B cell (primary cell): ENCODE results near the gene LPIN2. TPM values are rescaled to one million over a fixed set of nuclear protein-coding genes. Genes with fewer than 3 reads are reported as not detected.

ENCODE experiments used
- ATAC-seq: fragments of 200-7000 bp; cut with Tn5 transposase; one replicate; pipeline ENCODE4 v1.10.0; 2021; ENCODE audit warnings: low read depth, mild to moderate bottlenecking, moderate number of reproducible peaks, moderate library complexity
- CTCF ChIA-PET: fragments of 350-600 bp; sonication (Branson Sonifier 250); formaldehyde crosslinking; loops from one replicate; lab custom pipeline; 2021; ENCODE audit warnings: antibody characterized with exemption, inconsistent platforms; lab: Charles Lee
- POLR2A ChIA-PET: fragments of 350-600 bp; sonication (Branson Sonifier 250); formaldehyde crosslinking; loops from one replicate; lab custom pipeline; 2021; ENCODE audit warnings: antibody characterized with exemption; lab: Charles Lee
- DNase-seq: peaks from one replicate; pipeline ENCODE4 v3.0.0; 2013
- H2AFZ ChIP-seq: 2 replicates; pipeline ENCODE4 v1.6.1; 2012; ENCODE audit warnings: mild to moderate bottlenecking, low read depth, low read length; ENCODE audit not compliant: insufficient read depth, poor library complexity, severe bottlenecking
- H3K27ac ChIP-seq, 2 donors: 1 replicate in 1 of 2; 2 replicates in 1 of 2; pipeline ENCODE4 v1.5.1; 2012 to 2013; ENCODE audit warnings: low read length in 2 of 2, mild to moderate bottlenecking in 2 of 2, moderate library complexity in 1 of 2
- H3K27me3 ChIP-seq, 4 experiments: fragments of 200-600 bp in 1 of 4; sonication (generic) in 1 of 4; replicated peaks in 1 of 4; 1 replicate in 2 of 4; 2 replicates in 2 of 4; pipeline versions ENCODE4 v1.6.1 to v1.7.0; 2013 to 2016; ENCODE audit warnings: low read length in 3 of 4, mild to moderate bottlenecking in 2 of 4, mixed read lengths in 1 of 4, moderate library complexity in 1 of 4; ENCODE audit not compliant: insufficient read depth in 4 of 4, control insufficient read depth in 3 of 4; ENCODE audit errors: control extremely low read depth in 1 of 4
- H3K36me3 ChIP-seq, 2 experiments: replicated peaks in 1 of 2; 1 replicate in 1 of 2; 2 replicates in 1 of 2; pipeline versions ENCODE4 v1.6.1 to v1.7.1; 2013; ENCODE audit warnings: low read length in 1 of 2; ENCODE audit not compliant: insufficient read depth in 2 of 2, control insufficient read depth in 1 of 2; ENCODE audit errors: control extremely low read depth in 1 of 2, extremely low read depth in 1 of 2
- H3K4me1 ChIP-seq, 2 donors: fragments of 200-600 bp in 1 of 2; sonication (generic) in 1 of 2; 1 replicate in 1 of 2; 2 replicates in 1 of 2; pipeline versions ENCODE4 v1.5.1 to v1.6.1; 2013 to 2017; ENCODE audit warnings: low read length in 2 of 2; ENCODE audit not compliant: control insufficient read depth in 2 of 2, insufficient read depth in 2 of 2
- H3K4me2 ChIP-seq: replicated peaks from 2 replicates; pipeline ENCODE3; 2012; ENCODE audit warnings: mild to moderate bottlenecking, low read depth, low read length; ENCODE audit not compliant: poor library complexity, severe bottlenecking
- H3K4me3 ChIP-seq, 5 experiments: fragments of 200-600 bp in 1 of 5; sonication (generic) in 1 of 5; 1 replicate in 3 of 5; 2 replicates in 2 of 5; pipeline versions ENCODE4 v1.5.1 to v1.7.0; 2011 to 2016; ENCODE audit warnings: low read length in 4 of 5, mild to moderate bottlenecking in 4 of 5, low read depth in 2 of 5, control low read depth in 1 of 5, moderate library complexity in 1 of 5; ENCODE audit not compliant: insufficient read depth in 1 of 5; ENCODE audit errors: control extremely low read depth in 1 of 5, extremely low read depth in 1 of 5
- H3K79me2 ChIP-seq: fragments of 200-600 bp; sonication (generic); one replicate; pipeline ENCODE4 v1.6.0; 2016; ENCODE audit warnings: low read length; ENCODE audit not compliant: control insufficient read depth, insufficient read depth
- H3K9ac ChIP-seq: fragments of 200-600 bp; sonication (generic); 2 replicates; pipeline ENCODE4 v1.6.1; 2017; ENCODE audit warnings: mild to moderate bottlenecking, low read length, moderate library complexity
- H3K9me3 ChIP-seq, 3 donors: one replicate each; pipeline versions ENCODE4 v1.6.1 to v1.7.1; 2013; ENCODE audit warnings: low read length in 2 of 3; ENCODE audit not compliant: control insufficient read depth in 2 of 3, insufficient read depth in 1 of 3; ENCODE audit errors: control extremely low read depth in 1 of 3
- H4K20me1 ChIP-seq: 2 replicates; pipeline ENCODE4 v1.6.0; 2012; ENCODE audit warnings: mild to moderate bottlenecking, low read length; ENCODE audit not compliant: insufficient read depth, control insufficient read depth, poor library complexity, severe bottlenecking
- H3K27ac Mint-ChIP-seq: one replicate; pipeline ENCODE4 v1.8.0; 2021; ENCODE audit warnings: mixed read lengths
- H3K27me3 Mint-ChIP-seq: one replicate; pipeline ENCODE4 v1.8.0; 2021; ENCODE audit warnings: mixed read lengths
- H3K4me1 Mint-ChIP-seq: one replicate; pipeline ENCODE4 v1.8.0; 2021; ENCODE audit warnings: mixed read lengths
- H3K4me3 Mint-ChIP-seq: one replicate; pipeline ENCODE4 v1.8.0; 2021; ENCODE audit warnings: mixed read lengths
- H3K9me3 Mint-ChIP-seq: one replicate; pipeline ENCODE4 v1.8.0; 2022; ENCODE audit warnings: mixed read lengths; ENCODE audit not compliant: insufficient read depth
- EZH2 ChIP-seq: IDR thresholded peaks from 2 replicates; pipeline ENCODE4 v1.6.1; 2012; ENCODE audit warnings: borderline replicate concordance, low read depth, mild to moderate bottlenecking, moderate library complexity, low read length; ENCODE audit not compliant: insufficient read depth, poor library complexity, severe bottlenecking
- WGBS: methylation state at CpG from one replicate; pipeline ENCODE4 v1.1.5; 2013; ENCODE audit warnings: missing lambda C conversion rate; ENCODE audit not compliant: insufficient coverage; 5-methylcytosine and 5-hydroxymethylcytosine counted together
- intact Hi-C: fragments of 100-400 bp; cut with micrococcal nuclease; formaldehyde crosslinking; loops from one replicate; pipeline ENCODE4 v1.10.0; 2022
- polyA plus RNA-seq: library from polyadenylated mRNA; depleted of rRNA; stranded (reverse); fragments of >200 nt; gene quantifications from 2 replicates; pipeline ENCODE4 v1.2.3, GENCODE V29; 2012
- total RNA-seq, 2 donors: library from RNA; stranded (reverse); fragments of 120-200 nt in 1 of 2; gene quantifications; 1 replicate in 1 of 2; 2 replicates in 1 of 2; pipeline versions ENCODE4 v1.2.3 to v1.2.4, GENCODE V29; 2013 to 2022
- TF ChIP-seq, protein P1 (sequence below): fragments of 200-600 bp; IDR thresholded peaks from one replicate; pipeline ENCODE4 v1.8.0; 2022; ENCODE audit warnings: antibody characterized with exemption, mild to moderate bottlenecking

The LPIN2 gene
- total and polyA plus RNA-seq, 2 donors (not counting 1 experiment from before 2014, with no cell fraction given): 8.0 to 31.0 TPM

- H3K27me3 ChIP-seq: no peaks in the 10 kb centered on the region
- no peaks in the 10 kb centered on the region for H3K79me2 ChIP-seq
- ATAC-seq (no peak), DNase-seq (no peak)
- CTCF ChIA-PET: no interaction called here
- TF ChIP-seq EZH2: no peak
- TF ChIP-seq, protein P1, sequence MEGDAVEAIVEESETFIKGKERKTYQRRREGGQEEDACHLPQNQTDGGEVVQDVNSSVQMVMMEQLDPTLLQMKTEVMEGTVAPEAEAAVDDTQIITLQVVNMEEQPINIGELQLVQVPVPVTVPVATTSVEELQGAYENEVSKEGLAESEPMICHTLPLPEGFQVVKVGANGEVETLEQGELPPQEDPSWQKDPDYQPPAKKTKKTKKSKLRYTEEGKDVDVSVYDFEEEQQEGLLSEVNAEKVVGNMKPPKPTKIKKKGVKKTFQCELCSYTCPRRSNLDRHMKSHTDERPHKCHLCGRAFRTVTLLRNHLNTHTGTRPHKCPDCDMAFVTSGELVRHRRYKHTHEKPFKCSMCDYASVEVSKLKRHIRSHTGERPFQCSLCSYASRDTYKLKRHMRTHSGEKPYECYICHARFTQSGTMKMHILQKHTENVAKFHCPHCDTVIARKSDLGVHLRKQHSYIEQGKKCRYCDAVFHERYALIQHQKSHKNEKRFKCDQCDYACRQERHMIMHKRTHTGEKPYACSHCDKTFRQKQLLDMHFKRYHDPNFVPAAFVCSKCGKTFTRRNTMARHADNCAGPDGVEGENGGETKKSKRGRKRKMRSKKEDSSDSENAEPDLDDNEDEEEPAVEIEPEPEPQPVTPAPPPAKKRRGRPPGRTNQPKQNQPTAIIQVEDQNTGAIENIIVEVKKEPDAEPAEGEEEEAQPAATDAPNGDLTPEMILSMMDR: no peak
- intact Hi-C loops: no loop called here
- no CpG with 5 or more reads among the region's 5 CpGs for WGBS
- no peak overlapping the region for H3K9ac ChIP-seq
- POLR2A ChIA-PET: no interaction called here
- no peak overlapping the region for H3K27ac ChIP-seq
- H3K4me1 ChIP-seq: peaks cover 5 to 6% of the 10 kb centered on the region in 2 donors
- Mint-ChIP-seq H3K27me3 (peaks cover 8% of the 10 kb centered on the region), H3K9me3 (no peaks in the 10 kb centered on the region), H3K4me3 (no peak overlapping the region), H3K27ac (no peak overlapping the region), H3K4me1 (peaks cover 11% of the 10 kb centered on the region)
- no peaks in the 10 kb centered on the region for H4K20me1 ChIP-seq
- H2AFZ ChIP-seq: no peak overlapping the region
- H3K9me3 ChIP-seq: no peaks in the 10 kb centered on the region
- H3K36me3 ChIP-seq: no peaks in the 10 kb centered on the region
- no peak overlapping the region for H3K4me3 ChIP-seq
- H3K4me2 ChIP-seq: no peak overlapping the region
These were observed 28.9 kb upstream of the LPIN2 start for GRCh38 chr18:3041843-3042242.

- H3K4me1 Mint-ChIP-seq: peaks cover 11% of the 10 kb centered on the region
- POLR2A ChIA-PET: no interaction called here
- no peak overlapping the region for H3K4me2 ChIP-seq
- no peaks in the 10 kb centered on the region for H3K27me3 ChIP-seq
- peaks cover 3% of the 10 kb centered on the region for H3K27me3 Mint-ChIP-seq
- H3K27ac ChIP-seq: no peak overlapping the region
- TF ChIP-seq, protein P1: no peak
- no peak for TF ChIP-seq EZH2
- no peaks in the 10 kb centered on the region for H3K9me3 Mint-ChIP-seq
- ATAC-seq (no peak), DNase-seq (no peak)
- CTCF ChIA-PET: interaction anchor here (0.6 to 0.8 kb wide), 2 partner anchors 22 to 44 kb away, joined by 3 read pairs; no protein-coding TSS in a partner anchor
- H3K4me1 ChIP-seq: peaks cover 5 to 6% of the 10 kb centered on the region in 2 donors
- H3K9ac ChIP-seq: no peak overlapping the region
- no peak overlapping the region for H3K4me3 ChIP-seq
- no peaks in the 10 kb centered on the region for H3K36me3 ChIP-seq
- no peaks in the 10 kb centered on the region for H3K9me3 ChIP-seq
- no peak overlapping the region for H2AFZ ChIP-seq
- H3K79me2 ChIP-seq: no peaks in the 10 kb centered on the region
- no peak overlapping the region for H3K4me3 Mint-ChIP-seq
- H4K20me1 ChIP-seq: no peaks in the 10 kb centered on the region
- 100% methylated on average over 6 of the region's 8 CpGs for WGBS
- H3K27ac Mint-ChIP-seq: no peak overlapping the region
- intact Hi-C loops: no loop called here
These were observed 27.9 kb upstream of the LPIN2 start for GRCh38 chr18:3040881-3041280.
